Activated naive CD4-positive, alpha-beta T cell treated with anti-CD3 and anti-CD28 coated beads, Interleukin-2, amount 50 U/mL, for 72 hours (primary cell): Measurements from ENCODE around the gene CDH16. TPM values are rescaled to one million over a fixed set of nuclear protein-coding genes. Genes with fewer than 3 reads are reported as not detected.

Experiments used
- ATAC-seq, 2 donors: fragments of 150-1000 bp; cut with Tn5 transposase; 2 replicates each; pipeline ENCODE4 v1.10.0; 2021; ENCODE audit warnings: mild to moderate bottlenecking in 2 of 2, moderate library complexity in 2 of 2
- DNase-seq, 2 donors: peaks; one replicate each; pipeline ENCODE4 v3.0.0; 2021 to 2022; ENCODE audit warnings: low spot score in 2 of 2
- H3K27ac Mint-ChIP-seq, 2 donors: one replicate each; pipeline ENCODE4 v1.8.0; 2022; ENCODE audit warnings: mild to moderate bottlenecking in 2 of 2, mixed read lengths in 2 of 2
- H3K36me3 Mint-ChIP-seq, 2 donors: one replicate each; pipeline ENCODE4 v1.8.0; 2022; ENCODE audit warnings: mixed read lengths in 2 of 2
- H3K9me3 Mint-ChIP-seq, 2 donors: one replicate each; pipeline ENCODE4 v1.8.0; 2022; ENCODE audit warnings: mixed read lengths in 2 of 2
- total RNA-seq, 2 donors: library from RNA; stranded (reverse); gene quantifications; one replicate each; pipeline ENCODE4 v1.2.3, GENCODE V29; 2022

Gene CDH16
- total RNA-seq, 2 donors from 2014 or later, result not detected

DNA sequence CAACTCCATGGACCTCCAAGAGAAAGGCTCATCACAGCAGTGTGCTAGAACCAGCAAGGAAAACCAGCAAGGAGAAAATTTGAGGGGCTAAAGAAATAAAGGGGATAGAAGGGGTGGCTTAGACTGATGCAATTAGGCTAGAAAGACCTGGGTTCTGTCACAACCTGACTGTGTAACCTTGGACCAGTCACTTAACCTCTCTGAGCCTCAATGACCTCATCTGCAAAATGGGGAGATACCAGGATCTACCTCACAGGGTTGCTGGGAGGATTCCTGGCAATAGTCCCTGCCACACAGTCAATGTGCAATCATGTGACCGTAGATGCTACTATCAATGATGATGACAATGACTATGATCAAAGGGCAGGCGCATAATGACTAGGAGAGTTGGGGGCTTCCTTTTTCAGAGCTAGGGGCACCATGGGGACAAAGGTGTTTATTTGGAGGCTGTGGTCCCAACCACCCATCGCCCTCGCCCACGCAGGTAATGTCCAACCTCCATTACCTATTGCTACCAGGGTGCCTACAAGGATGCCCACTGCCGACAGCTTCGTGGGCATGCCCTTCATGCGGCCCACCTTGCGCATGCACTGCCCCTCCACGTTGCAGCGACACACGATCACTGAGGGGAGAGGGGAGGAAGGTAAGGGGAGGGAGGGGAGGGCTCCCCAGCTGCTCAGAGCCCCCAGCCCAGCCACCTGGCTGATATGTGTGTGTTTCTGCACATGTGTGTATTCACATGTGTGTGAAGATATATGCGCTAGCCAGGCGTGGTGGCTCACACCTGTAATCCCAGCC, 9.7 kb downstream of the CDH16 start:
- Mint-ChIP-seq H3K36me3 (no peaks in the 10 kb centered on the region), H3K9me3 (no peaks in the 10 kb centered on the region), H3K27ac (no peak overlapping the region)
- DNase-seq (no peak), ATAC-seq (peak in 1 of 2 donors; percentile 46)

- no peaks in the 10 kb centered on the region for H3K36me3 Mint-ChIP-seq
- no peak overlapping the region for H3K27ac Mint-ChIP-seq
- ATAC-seq (no peak), DNase-seq (no peak)
- no peaks in the 10 kb centered on the region for H3K9me3 Mint-ChIP-seq
Observed at GRCh38 chr16:66908116-66908515, 10.6 kb downstream of the CDH16 start.

DNA sequence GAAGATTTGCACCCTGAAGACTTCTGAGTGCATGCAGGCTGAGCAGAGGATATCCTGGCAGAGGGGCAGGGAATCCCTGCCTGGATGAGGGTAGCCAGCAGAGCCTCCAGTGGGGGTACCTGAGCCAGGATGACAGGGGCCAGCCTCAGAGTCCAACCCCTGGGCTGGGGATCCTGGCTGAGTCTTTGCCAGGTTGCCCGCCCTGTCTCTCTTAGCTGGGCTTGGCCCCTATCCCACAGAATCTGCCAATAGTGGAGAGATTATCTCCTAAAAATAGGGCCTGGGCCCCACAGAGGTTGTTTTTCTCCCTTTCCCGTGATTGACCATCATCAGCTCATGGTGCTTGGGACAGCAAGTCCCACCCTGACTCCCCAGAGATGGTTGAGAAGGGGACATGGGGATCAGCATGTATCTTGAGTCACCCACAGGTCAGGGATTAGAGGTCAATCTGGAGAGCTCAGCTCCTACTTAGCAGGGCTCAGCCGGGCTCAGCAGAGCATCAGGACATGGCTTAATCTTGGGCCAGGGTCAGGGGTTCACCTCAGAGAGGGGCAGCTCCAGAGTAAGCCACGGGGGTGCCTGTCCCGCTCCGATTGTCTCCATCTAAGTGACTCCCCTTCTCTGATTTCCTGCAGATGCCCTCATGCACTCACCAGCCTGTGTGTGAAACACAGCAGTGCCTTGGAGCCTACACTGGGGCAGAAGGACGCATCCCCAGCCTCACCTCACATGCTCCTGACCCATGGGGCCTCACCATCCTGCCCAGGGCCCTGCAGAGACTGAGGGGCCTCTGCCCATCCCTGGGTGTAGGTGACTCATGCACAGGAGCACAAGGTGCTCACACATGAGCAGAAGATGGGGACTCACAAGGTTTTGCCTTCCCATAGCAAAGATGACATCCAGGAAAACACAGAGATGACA, 11.5 kb downstream of the CDH16 start:
- H3K9me3 Mint-ChIP-seq, result no peaks in the 10 kb centered on the region
- DNase-seq (no peak), ATAC-seq (no peak)
- H3K36me3 Mint-ChIP-seq, result no peaks in the 10 kb centered on the region
- H3K27ac Mint-ChIP-seq, result no peak overlapping the region

GRCh38 chr16:66905633-66906539, 12.8 kb downstream of the CDH16 start:
- DNase-seq (peak in 1 of 2 donors; percentile 54), ATAC-seq (peak; percentile 33 to 80)
- no peaks in the 10 kb centered on the region for H3K9me3 Mint-ChIP-seq
- peak overlapping the region; percentile 8 to 86 for H3K27ac Mint-ChIP-seq
- H3K36me3 Mint-ChIP-seq, result no peaks in the 10 kb centered on the region

GRCh38 chr16:66904846-66905632, 13.6 kb downstream of the CDH16 start:
- H3K36me3 Mint-ChIP-seq, result no peaks in the 10 kb centered on the region
- no peaks in the 10 kb centered on the region for H3K9me3 Mint-ChIP-seq
- ATAC-seq (no peak), DNase-seq (no peak)
- peak overlapping the region in 1 of 2 donors; percentile 8 for H3K27ac Mint-ChIP-seq

GRCh38 chr16:66904428-66904845, 14.2 kb downstream of the CDH16 start:
- H3K27ac Mint-ChIP-seq, result no peak overlapping the region
- DNase-seq (no peak), ATAC-seq (no peak)
- no peaks in the 10 kb centered on the region for H3K9me3 Mint-ChIP-seq
- no peaks in the 10 kb centered on the region for H3K36me3 Mint-ChIP-seq

DNA sequence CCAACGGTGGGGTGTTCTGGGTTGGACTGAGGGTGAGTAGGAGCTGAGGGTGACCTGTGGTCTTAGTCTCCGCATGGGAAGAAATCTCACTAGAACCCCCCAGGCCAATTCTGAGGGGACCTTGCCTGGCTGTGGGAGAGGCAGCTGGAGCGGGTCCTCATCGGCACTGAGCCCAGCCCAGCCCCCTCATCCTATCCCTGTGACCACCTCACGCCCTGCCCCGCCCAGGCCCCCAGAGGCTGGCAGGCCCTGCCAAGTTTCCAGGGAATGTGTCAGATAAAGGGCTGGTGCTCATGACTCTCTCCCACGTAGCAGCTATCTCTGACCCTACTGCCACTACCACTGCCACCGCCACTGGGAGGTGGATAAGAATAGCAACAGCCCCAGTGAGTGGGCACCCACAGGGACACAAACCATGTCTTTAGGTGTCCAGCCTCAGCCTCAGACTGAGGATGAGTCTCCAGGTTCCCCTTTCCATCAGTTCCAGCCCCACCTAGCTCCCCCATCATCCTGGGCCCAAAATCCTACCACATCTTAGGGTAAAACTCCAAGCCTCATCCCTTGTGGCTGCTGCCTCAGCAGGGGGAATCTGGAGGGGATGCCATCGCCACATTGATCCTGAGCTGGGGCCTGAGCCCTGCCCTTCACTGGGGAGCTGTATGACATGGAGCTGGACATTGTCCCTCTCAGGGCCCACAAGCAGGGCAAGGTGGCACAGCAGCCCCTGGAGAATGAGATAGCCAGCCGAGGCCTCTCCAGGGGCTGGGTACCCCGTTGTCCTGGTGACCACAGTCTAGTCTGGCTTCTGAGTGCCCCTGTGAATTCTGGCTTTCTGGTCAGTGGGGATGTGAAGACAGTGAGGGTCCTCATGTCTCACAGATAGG, 14.9 kb downstream of the CDH16 start:
- no peak for DNase-seq

GRCh38 chr16:66902648-66903543, 15.8 kb downstream of the CDH16 start:
- Mint-ChIP-seq H3K9me3 (no peaks in the 10 kb centered on the region), H3K36me3 (no peaks in the 10 kb centered on the region), H3K27ac (no peak overlapping the region)
- DNase-seq (no peak), ATAC-seq (no peak)

More for the DNA sequence above, 14.9 kb downstream of the CDH16 start:
- Mint-ChIP-seq H3K9me3 (no peaks in the 10 kb centered on the region), H3K27ac (no peak overlapping the region), H3K36me3 (no peaks in the 10 kb centered on the region)
- no peak for ATAC-seq

GRCh38 chr16:66901626-66902025, 17.1 kb downstream of the CDH16 start:
- H3K27ac Mint-ChIP-seq, result no peak overlapping the region
- ATAC-seq (no peak), DNase-seq (no peak)
- no peaks in the 10 kb centered on the region for H3K9me3 Mint-ChIP-seq
- no peaks in the 10 kb centered on the region for H3K36me3 Mint-ChIP-seq

GRCh38 chr16:66900721-66901441, 17.8 kb downstream of the CDH16 start:
- DNase-seq (no peak), ATAC-seq (no peak)
- Mint-ChIP-seq H3K36me3 (no peaks in the 10 kb centered on the region), H3K27ac (no peak overlapping the region), H3K9me3 (no peaks in the 10 kb centered on the region)

DNA sequence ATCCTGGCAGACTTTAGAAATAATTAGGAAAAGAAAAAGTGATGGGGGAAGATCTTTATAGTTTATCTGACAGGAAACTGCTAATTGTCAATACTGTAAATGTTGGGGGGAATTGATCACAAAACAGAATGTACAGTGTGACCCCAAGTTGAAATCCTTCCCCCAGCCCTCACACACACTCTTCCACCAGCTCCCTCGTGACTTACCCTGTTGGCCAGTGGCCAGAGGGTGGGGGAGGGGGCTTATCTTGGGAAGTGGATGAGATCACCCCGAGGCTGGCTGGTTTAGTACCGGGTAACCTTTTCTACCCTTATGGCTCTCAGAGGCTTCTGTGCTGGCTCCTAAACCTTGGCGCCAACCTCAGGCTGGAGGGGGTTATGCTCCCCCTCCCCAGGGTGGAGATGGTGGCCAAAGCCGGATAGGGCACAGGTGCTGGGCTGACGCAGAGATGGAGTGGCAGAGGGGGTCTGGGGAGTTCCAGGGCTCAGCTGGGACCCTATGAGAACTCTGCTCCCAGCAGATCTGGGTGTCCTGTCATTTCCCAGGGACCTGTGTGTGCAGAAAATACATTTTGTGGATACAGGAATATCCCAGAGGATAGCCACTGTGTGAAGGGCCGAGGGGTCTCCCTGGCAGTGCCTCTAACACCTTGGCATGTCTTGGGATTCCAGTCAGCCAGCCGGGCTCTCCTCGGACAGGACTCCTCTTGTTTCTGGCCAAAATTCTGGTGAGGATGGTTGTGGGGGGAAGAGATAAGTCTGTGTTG, 18.6 kb downstream of the CDH16 start:
- H3K27ac Mint-ChIP-seq, result no peak overlapping the region
- ATAC-seq (no peak), DNase-seq (no peak)
- H3K36me3 Mint-ChIP-seq, result no peaks in the 10 kb centered on the region
- H3K9me3 Mint-ChIP-seq, result no peaks in the 10 kb centered on the region

DNA sequence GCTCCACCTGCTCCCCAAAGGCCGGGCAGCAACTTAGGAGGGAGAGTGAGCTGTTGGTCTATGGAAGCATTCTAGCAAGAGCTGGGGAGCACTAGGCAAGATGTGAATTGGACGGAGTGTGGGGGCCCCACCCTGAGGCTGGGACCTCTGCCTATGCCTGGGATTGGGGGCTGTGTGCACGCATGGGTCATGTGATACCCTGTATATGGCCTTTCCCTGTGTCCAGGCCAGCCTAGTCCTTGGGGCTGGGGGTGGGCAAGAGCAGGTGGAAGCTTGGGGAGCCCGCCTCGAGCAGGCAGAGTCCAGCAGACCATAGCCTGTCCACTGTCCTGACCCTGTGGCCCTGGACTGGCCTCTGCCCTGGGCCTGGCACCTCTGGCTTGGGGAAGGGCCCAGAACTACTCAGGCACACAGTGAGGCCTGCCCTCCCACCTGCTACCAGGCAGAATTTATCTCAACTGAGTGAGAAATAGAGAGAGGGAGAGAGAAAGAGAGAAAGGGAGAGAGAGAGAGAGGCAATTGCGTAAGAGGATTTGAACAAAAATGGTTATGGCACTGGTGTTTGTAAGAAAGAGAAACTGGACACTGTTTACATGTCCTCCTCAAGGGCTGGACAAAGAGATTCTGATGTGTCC, 19.3 kb downstream of the CDH16 start:
- H3K9me3 Mint-ChIP-seq, result no peaks in the 10 kb centered on the region
- ATAC-seq, result no peak
- H3K27ac Mint-ChIP-seq, result peak overlapping the region; percentile 49 to 78
- H3K36me3 Mint-ChIP-seq, result no peaks in the 10 kb centered on the region
- DNase-seq, result no peak

DNA sequence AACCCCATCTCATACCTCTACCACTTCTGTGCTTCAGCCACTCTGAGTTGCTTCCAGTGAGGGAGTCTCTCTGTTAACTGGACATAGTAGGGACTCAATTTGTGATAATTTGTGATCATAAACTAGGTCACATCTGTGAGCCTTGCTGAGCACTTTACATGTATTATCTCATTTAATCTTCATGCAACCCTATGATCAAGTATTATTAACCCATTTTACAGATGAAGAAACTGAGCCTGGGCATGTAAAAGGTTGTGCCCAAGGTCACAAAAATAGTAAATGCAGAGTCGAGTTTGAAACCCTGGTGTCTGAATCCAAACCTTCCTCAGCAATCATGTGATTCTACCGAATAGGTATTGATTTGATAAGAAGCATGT, 19.8 kb downstream of the CDH16 start:
- peak overlapping the region in 1 of 2 donors; percentile 49 for H3K27ac Mint-ChIP-seq
- no peak for DNase-seq
- ATAC-seq, result no peak
- no peaks in the 10 kb centered on the region for H3K36me3 Mint-ChIP-seq
- H3K9me3 Mint-ChIP-seq, result no peaks in the 10 kb centered on the region
